Fibroblast of lung (primary cell): ENCODE results near the gene ARVCF. TPM values are rescaled to one million over a fixed set of nuclear protein-coding genes. Genes with fewer than 3 reads are reported as not detected.

Experiments used
- DNase-seq, 2 donors: peaks; one replicate each; pipeline versions ENCODE4 v3.0.0 to v3.0.0-alpha.2; 2010; ENCODE audit warnings: low read depth in 2 of 2
- H2AFZ ChIP-seq: 2 replicates; pipeline ENCODE4 v1.5.1; 2012; ENCODE audit warnings: low read length, control low read depth, inconsistent platforms
- H3K27ac ChIP-seq: 2 replicates; pipeline ENCODE4 v1.5.1; 2011; ENCODE audit warnings: low read length, control low read depth; ENCODE audit not compliant: insufficient read depth
- H3K27me3 ChIP-seq: 2 replicates; pipeline ENCODE4 v1.5.1; 2011; ENCODE audit warnings: mild to moderate bottlenecking, low read length; ENCODE audit not compliant: control insufficient read depth, insufficient read depth
- H3K36me3 ChIP-seq: 2 replicates; pipeline ENCODE4 v1.5.1; 2011; ENCODE audit warnings: low read length; ENCODE audit not compliant: control insufficient read depth, insufficient read depth
- H3K4me1 ChIP-seq: 2 replicates; pipeline ENCODE4 v1.5.1; 2011; ENCODE audit warnings: low read length; ENCODE audit not compliant: control insufficient read depth, insufficient read depth; ENCODE audit errors: extremely low read depth
- H3K4me2 ChIP-seq: 2 replicates; pipeline ENCODE4 v1.5.1; 2011; ENCODE audit warnings: low read length, control low read depth; ENCODE audit not compliant: insufficient read depth; ENCODE audit errors: extremely low read depth
- H3K4me3 ChIP-seq, 4 experiments: fragments of 200-600 bp in 1 of 4; sonication (generic) in 1 of 4; replicated peaks in 1 of 4; 2 replicates each; pipeline ENCODE4 v1.5.1; 2011 to 2016; ENCODE audit warnings: low read length in 4 of 4, low read depth in 3 of 4, mild to moderate bottlenecking in 3 of 4, control low read depth in 2 of 4, inconsistent platforms in 1 of 4, mixed read lengths in 1 of 4; ENCODE audit not compliant: insufficient read depth in 1 of 4; ENCODE audit errors: control extremely low read depth in 1 of 4
- H3K79me2 ChIP-seq: 2 replicates; pipeline ENCODE4 v1.5.1; 2012; ENCODE audit warnings: mild to moderate bottlenecking, low read length, inconsistent platforms; ENCODE audit not compliant: control insufficient read depth, insufficient read depth
- H3K9ac ChIP-seq: 2 replicates; pipeline ENCODE4 v1.5.1; 2011; ENCODE audit warnings: mild to moderate bottlenecking, low read length, control low read depth; ENCODE audit not compliant: insufficient read depth
- H3K9me3 ChIP-seq: 2 replicates; pipeline ENCODE4 v1.5.1; 2012; ENCODE audit warnings: low read depth, low read length; ENCODE audit not compliant: control insufficient read depth, insufficient read depth
- H4K20me1 ChIP-seq: 2 replicates; pipeline ENCODE4 v1.5.1; 2011; ENCODE audit warnings: low read length; ENCODE audit not compliant: control insufficient read depth, insufficient read depth; ENCODE audit errors: extremely low read depth
- CTCF ChIP-seq, 2 donors: IDR thresholded peaks in 1 of 2; conservative IDR thresholded peaks in 1 of 2; 1 replicate in 1 of 2; 2 replicates in 1 of 2; pipeline ENCODE4 v1.5.1; 2011 to 2012; ENCODE audit warnings: low read length in 2 of 2, control low read depth in 1 of 2, inconsistent platforms in 1 of 2, low read depth in 1 of 2, mild to moderate bottlenecking in 1 of 2
- EZH2 ChIP-seq: IDR thresholded peaks from 2 replicates; pipeline ENCODE4 v1.5.1; 2012; ENCODE audit warnings: low read length, control low read depth, mild to moderate bottlenecking; ENCODE audit errors: missing control alignments
- polyA plus RNA-seq, 2 donors: library from polyadenylated mRNA; depleted of rRNA in 1 of 2; stranded (reverse) in 1 of 2; unstranded in 1 of 2; fragments of >200 nt; gene quantifications; 2 replicates each; pipeline ENCODE4 v1.2.1, GENCODE V29; 2011 to 2012; ENCODE audit warnings: missing spikeins in 1 of 2
- total RNA-seq: library from RNA; depleted of rRNA; stranded (reverse); fragments of >200 nt; gene quantifications from 2 replicates; pipeline ENCODE4 v1.2.1, GENCODE V29; 2014

Gene ARVCF
- total and polyA plus RNA-seq, 2 donors (not counting 1 experiment from before 2014, with no cell fraction given) = 2.0 to 15.7 TPM

DNA sequence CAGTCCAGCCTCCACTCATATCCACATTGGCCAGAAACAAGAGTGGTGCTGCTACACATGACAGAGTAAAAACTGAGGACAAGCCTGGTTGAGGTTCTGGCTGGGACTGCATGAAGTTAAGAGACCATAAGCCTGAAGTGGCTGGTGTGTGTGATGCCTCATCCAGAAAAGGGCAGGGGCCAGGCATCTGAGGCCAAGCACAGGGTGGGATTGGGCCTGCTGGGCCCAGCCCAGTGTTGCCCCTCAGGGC, 25.3 kb downstream of the ARVCF start:
- H3K79me2 ChIP-seq = no peaks in the 10 kb centered on the region
- no peaks in the 10 kb centered on the region for H3K27me3 ChIP-seq
- H3K9ac ChIP-seq = no peak overlapping the region
- H4K20me1 ChIP-seq = no peaks in the 10 kb centered on the region
- no peaks in the 10 kb centered on the region for H3K9me3 ChIP-seq
- no peaks in the 10 kb centered on the region for H3K36me3 ChIP-seq
- no peak overlapping the region for H3K4me3 ChIP-seq
- peaks cover 11% of the 10 kb centered on the region for H3K4me1 ChIP-seq
- no peak overlapping the region for H2AFZ ChIP-seq
- no peak overlapping the region for H3K4me2 ChIP-seq
- TF ChIP-seq CTCF (conservative IDR thresholded peaks at IDR 0.05 in 1 of 2, IDR thresholded peaks at IDR 0.05 in 1 of 2; ENCODE audit: low read depth in 1 of 2, low read length in 2 of 2) (no peak), EZH2 (no peak)
- no peak overlapping the region for H3K27ac ChIP-seq
- DNase-seq = no peak

- Histone ChIP-seq H3K27ac (no peak overlapping the region), H3K36me3 (no peaks in the 10 kb centered on the region), H3K4me2 (no peak overlapping the region), H3K27me3 (no peaks in the 10 kb centered on the region), H3K9ac (no peak overlapping the region), H3K4me3 (no peak overlapping the region), H3K4me1 (peaks cover 9% of the 10 kb centered on the region), H4K20me1 (no peaks in the 10 kb centered on the region), H3K79me2 (no peaks in the 10 kb centered on the region), H2AFZ (no peak overlapping the region), H3K9me3 (no peaks in the 10 kb centered on the region)
- TF ChIP-seq EZH2 (no peak), CTCF (conservative IDR thresholded peaks at IDR 0.05 in 1 of 2, IDR thresholded peaks at IDR 0.05 in 1 of 2; ENCODE audit: low read depth in 1 of 2, low read length in 2 of 2) (no peak)
- no peak for DNase-seq
These were observed 25.8 kb downstream of the ARVCF start for GRCh38 chr22:19990609-19991394.

DNA sequence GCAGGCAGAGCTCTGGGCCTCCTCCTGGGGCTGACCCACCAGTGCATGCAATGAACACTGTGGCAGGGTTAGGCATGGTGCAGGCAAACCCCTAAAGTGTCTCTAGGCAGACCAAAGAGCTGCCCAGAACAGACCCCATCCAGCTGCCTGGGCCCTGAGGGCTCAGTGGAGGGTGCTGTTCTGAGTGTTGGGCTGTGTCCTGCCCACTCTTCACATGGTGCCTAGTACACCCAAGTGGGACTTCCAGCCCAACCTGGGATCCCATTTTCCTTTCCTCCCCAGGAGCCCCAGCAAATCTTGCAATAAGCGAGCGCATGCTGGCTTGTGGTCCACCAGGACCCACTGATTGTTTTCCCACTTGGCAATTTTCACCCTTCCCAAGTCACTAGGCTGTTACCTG, 26.4 kb downstream of the ARVCF start:
- Histone ChIP-seq H3K9ac (no peak overlapping the region), H3K27me3 (no peaks in the 10 kb centered on the region), H3K4me1 (peaks cover 4% of the 10 kb centered on the region), H3K27ac (no peak overlapping the region), H3K79me2 (no peaks in the 10 kb centered on the region), H3K9me3 (no peaks in the 10 kb centered on the region), H3K36me3 (no peaks in the 10 kb centered on the region), H2AFZ (no peak overlapping the region), H3K4me2 (no peak overlapping the region), H3K4me3 (no peak overlapping the region), H4K20me1 (no peaks in the 10 kb centered on the region)
- no peak for TF ChIP-seq CTCF (conservative IDR thresholded peaks at IDR 0.05 in 1 of 2, IDR thresholded peaks at IDR 0.05 in 1 of 2; ENCODE audit: low read depth in 1 of 2, low read length in 2 of 2)
- TF ChIP-seq EZH2 = no peak
- DNase-seq = no peak
